GM12878 (cell line): ENCODE measurements around the gene NAT9. TPM values are rescaled to one million over a fixed set of nuclear protein-coding genes. Genes with fewer than 3 reads are reported as not detected.

Experiments
- ATAC-seq: fragments of 200-7000 bp; cut with Tn5 transposase; 3 replicates; pipeline ENCODE4 v1.9.1; 2020; ENCODE audit warnings: mild to moderate bottlenecking, moderate library complexity
- BruUV-seq: library from RNA; stranded (reverse); fragments of 400-500 nt; replicated peaks from 2 replicates; lab custom pipeline; 2021; lab: Mats Ljungman, UMichigan
- CTCF ChIA-PET: fragments of 300-600 bp; sonication (Branson Sonifier 250); formaldehyde crosslinking; extraction: SDS; loops from one replicate; lab custom pipeline; 2021; ENCODE audit warnings: inconsistent platforms; lab: Yijun Ruan, JAX
- POLR2A ChIA-PET: fragments of 350-600 bp; formaldehyde crosslinking; extraction: SDS; loops from one replicate; lab custom pipeline; 2021; ENCODE audit warnings: inconsistent platforms; lab: Charles Lee
- RAD21 ChIA-PET: fragments of 300-600 bp; sonication (Branson Sonifier 250); formaldehyde crosslinking; loops from one replicate; lab custom pipeline; 2023; ENCODE audit warnings: antibody characterized with exemption; ENCODE audit not compliant: unreplicated experiment; lab: Charles Lee
- SMC1A ChIA-PET: fragments of 300-600 bp; sonication (Branson Sonifier 250); formaldehyde crosslinking; loops from one replicate; lab custom pipeline; 2023; ENCODE audit not compliant: unreplicated experiment, uncharacterized antibody; lab: Charles Lee
- DNase-seq: peaks from one replicate; pipeline ENCODE4 v3.0.0-alpha.2; 2011; ENCODE audit warnings: low read depth, low spot score
- FAIRE-seq: peaks from 3 replicates; lab custom pipeline; 2011; peaks lifted over from hg19 to GRCh38; lab: Jason Lieb, UNC
- H2AFZ ChIP-seq: 2 replicates; pipeline ENCODE4 v1.6.0; 2011; ENCODE audit warnings: low read depth, low read length, control low read depth; ENCODE audit not compliant: control insufficient read depth
- H3K27ac ChIP-seq: 2 replicates; pipeline ENCODE4 v1.5.1; 2011; ENCODE audit warnings: control low read depth; ENCODE audit not compliant: control insufficient read depth, insufficient read depth
- H3K27me3 ChIP-seq, 2 experiments: replicated peaks in 1 of 2; 2 replicates each; pipeline versions ENCODE4 v1.6.0 to v1.6.1; 2011; ENCODE audit warnings: low read length in 1 of 2; ENCODE audit not compliant: control insufficient read depth in 2 of 2, insufficient read depth in 2 of 2
- H3K36me3 ChIP-seq, 2 experiments: 2 replicates each; pipeline ENCODE4 v1.5.1; 2011; ENCODE audit warnings: low read length in 1 of 2; ENCODE audit not compliant: control insufficient read depth in 2 of 2, insufficient read depth in 2 of 2
- H3K4me1 ChIP-seq: 2 replicates; pipeline ENCODE4 v1.6.1; 2011; ENCODE audit warnings: mild to moderate bottlenecking, low read length, moderate library complexity, mixed read lengths; ENCODE audit not compliant: control insufficient read depth, insufficient read depth
- H3K4me2 ChIP-seq: 2 replicates; pipeline ENCODE4 v1.6.0; 2011; ENCODE audit warnings: control low read depth; ENCODE audit not compliant: control insufficient read depth, insufficient read depth
- H3K4me3 ChIP-seq: fragments of 200-600 bp; sonication (generic); 2 replicates; pipeline ENCODE4 v1.5.1; 2016
- H3K79me2 ChIP-seq: 2 replicates; pipeline ENCODE4 v1.6.0; 2011; ENCODE audit warnings: low read length; ENCODE audit not compliant: control insufficient read depth, insufficient read depth
- H3K9ac ChIP-seq: 2 replicates; pipeline ENCODE4 v1.8.0; 2011; ENCODE audit warnings: low read length, control low read depth, mixed read lengths; ENCODE audit not compliant: control insufficient read depth, insufficient read depth
- H3K9me3 ChIP-seq: replicated peaks from 3 replicates; pipeline ENCODE4 v1.5.1; 2011; ENCODE audit warnings: mild to moderate bottlenecking, low read length; ENCODE audit not compliant: control insufficient read depth, insufficient read depth
- H4K20me1 ChIP-seq: 2 replicates; pipeline ENCODE4 v1.6.0; 2011; ENCODE audit not compliant: control insufficient read depth, insufficient read depth
- BCL11A ChIP-seq: IDR thresholded peaks from 2 replicates; pipeline ENCODE4 v1.6.1; 2011; ENCODE audit warnings: low read depth, low read length
- CHD2 ChIP-seq: IDR thresholded peaks from 2 replicates; pipeline ENCODE4 v1.6.1; 2011; ENCODE audit warnings: low read depth, low read length, improper control_type of control experiment, borderline replicate concordance
- CHD4 ChIP-seq: fragments of 200-600 bp; sonication (generic); IDR thresholded peaks from 2 replicates; pipeline ENCODE4 v1.6.1; 2016; ENCODE audit warnings: mild to moderate bottlenecking
- CREB1 ChIP-seq: IDR thresholded peaks from 2 replicates; pipeline ENCODE4 v1.6.1; 2012; ENCODE audit warnings: low read depth, mild to moderate bottlenecking, inconsistent platforms
- ELK1 ChIP-seq: IDR thresholded peaks from 2 replicates; pipeline ENCODE4 v1.6.1; 2012; ENCODE audit warnings: low read depth, low read length, improper control_type of control experiment
- HDAC2 ChIP-seq: fragments of 200-600 bp; sonication (generic); IDR thresholded peaks from 2 replicates; pipeline ENCODE4 v1.6.1; 2017
- IRF4 ChIP-seq: IDR thresholded peaks from 2 replicates; pipeline ENCODE4 v1.6.1; 2011; ENCODE audit warnings: low read depth, low read length
- KLF5 ChIP-seq: fragments of 450-650 bp; IDR thresholded peaks from 2 replicates; pipeline ENCODE4 v1.6.1; 2014; ENCODE audit warnings: mild to moderate bottlenecking; ENCODE audit not compliant: partially characterized antibody
- MEF2B ChIP-seq: fragments of 450-650 bp; IDR thresholded peaks from 2 replicates; pipeline ENCODE4 v1.6.1; 2018; ENCODE audit warnings: mild to moderate bottlenecking, moderate library complexity; ENCODE audit not compliant: partially characterized antibody, poor library complexity, severe bottlenecking
- NFIC ChIP-seq: IDR thresholded peaks from 2 replicates; pipeline ENCODE4 v1.6.1; 2012; ENCODE audit warnings: low read depth, mild to moderate bottlenecking, inconsistent platforms, low read length, moderate library complexity
- POU2F2 ChIP-seq: IDR thresholded peaks from 3 replicates; pipeline ENCODE4 v1.6.1; 2011; ENCODE audit warnings: low read depth, mild to moderate bottlenecking, low read length, borderline replicate concordance
- RAD21 ChIP-seq: IDR thresholded peaks from 2 replicates; pipeline ENCODE4 v1.6.1; 2011; ENCODE audit warnings: mild to moderate bottlenecking, low read depth, low read length, moderate library complexity; ENCODE audit not compliant: insufficient read depth
- SMAD1 ChIP-seq: fragments of 450-650 bp; IDR thresholded peaks from 2 replicates; pipeline ENCODE4 v1.6.1; 2018; ENCODE audit warnings: mild to moderate bottlenecking, low read depth; ENCODE audit not compliant: partially characterized antibody
- SREBF2 ChIP-seq: IDR thresholded peaks from 2 replicates; pipeline ENCODE4 v1.6.1; 2012; ENCODE audit warnings: mild to moderate bottlenecking, low read length
- SUPT20H ChIP-seq: IDR thresholded peaks from 2 replicates; pipeline ENCODE4 v1.6.1; 2011; ENCODE audit warnings: low read depth, mild to moderate bottlenecking, low read length, moderate library complexity, borderline replicate concordance; ENCODE audit not compliant: control insufficient read depth
- YY1 ChIP-seq: IDR thresholded peaks from 2 replicates; pipeline ENCODE4 v1.6.1; 2011; ENCODE audit warnings: low read depth, mild to moderate bottlenecking, low read length
- WGBS: methylation state at CpG from one replicate; pipeline ENCODE4 v1.1.6; 2016; ENCODE audit warnings: low lambda C conversion rate; ENCODE audit not compliant: insufficient replicate concordance, insufficient coverage; ENCODE audit errors: missing lambda C conversion rate; 5-methylcytosine and 5-hydroxymethylcytosine counted together
- in situ Hi-C: fragments of 300-500 bp; cut with MboI; formaldehyde crosslinking; loops from 9 replicates; pipeline ENCODE4 v1.14.3; 2018; ENCODE audit warnings: mixed read lengths
- intact Hi-C: fragments of 100-400 bp; cut with micrococcal nuclease; formaldehyde crosslinking; loops from one replicate; pipeline ENCODE4 v1.14.2; 2022; ENCODE audit not compliant: unreplicated experiment
- polyA plus RNA-seq, 11 experiments: library from polyadenylated mRNA; depleted of rRNA in 4 of 11; unstranded in 6 of 11; stranded (reverse) in 5 of 11; fragments of >200 nt; fragmentation: Nextera tagmentation in 4 of 11; fragmentation: Illumina TruSeq in 1 of 11; extraction: Ambion mirVana in 4 of 11; extraction: Trizol in 1 of 11; gene quantifications; 1 replicate in 1 of 11; 2 replicates in 10 of 11; pipeline versions ENCODE4 v1.2.1 to v1.2.3, GENCODE V29; 2011 to 2016; ENCODE audit warnings: inconsistent platforms in 2 of 11, missing spikeins in 2 of 11, low read depth in 1 of 11
- total RNA-seq, 4 experiments: library from RNA; depleted of rRNA in 3 of 4; stranded (reverse); fragments of >200 nt in 3 of 4; fragmentation: Illumina TruSeq in 1 of 4; extraction: Trizol in 1 of 4; gene quantifications; 2 replicates each; pipeline versions ENCODE4 v1.2.1 to v1.2.3, GENCODE V29; 2013 to 2021

Gene NAT9
- total and polyA plus RNA-seq, 10 of the 15 experiments (the other 5 are each of a cell fraction or from before 2014, with no cell fraction given) = 3.5 to 45.3 (median 27.3) TPM

DNA sequence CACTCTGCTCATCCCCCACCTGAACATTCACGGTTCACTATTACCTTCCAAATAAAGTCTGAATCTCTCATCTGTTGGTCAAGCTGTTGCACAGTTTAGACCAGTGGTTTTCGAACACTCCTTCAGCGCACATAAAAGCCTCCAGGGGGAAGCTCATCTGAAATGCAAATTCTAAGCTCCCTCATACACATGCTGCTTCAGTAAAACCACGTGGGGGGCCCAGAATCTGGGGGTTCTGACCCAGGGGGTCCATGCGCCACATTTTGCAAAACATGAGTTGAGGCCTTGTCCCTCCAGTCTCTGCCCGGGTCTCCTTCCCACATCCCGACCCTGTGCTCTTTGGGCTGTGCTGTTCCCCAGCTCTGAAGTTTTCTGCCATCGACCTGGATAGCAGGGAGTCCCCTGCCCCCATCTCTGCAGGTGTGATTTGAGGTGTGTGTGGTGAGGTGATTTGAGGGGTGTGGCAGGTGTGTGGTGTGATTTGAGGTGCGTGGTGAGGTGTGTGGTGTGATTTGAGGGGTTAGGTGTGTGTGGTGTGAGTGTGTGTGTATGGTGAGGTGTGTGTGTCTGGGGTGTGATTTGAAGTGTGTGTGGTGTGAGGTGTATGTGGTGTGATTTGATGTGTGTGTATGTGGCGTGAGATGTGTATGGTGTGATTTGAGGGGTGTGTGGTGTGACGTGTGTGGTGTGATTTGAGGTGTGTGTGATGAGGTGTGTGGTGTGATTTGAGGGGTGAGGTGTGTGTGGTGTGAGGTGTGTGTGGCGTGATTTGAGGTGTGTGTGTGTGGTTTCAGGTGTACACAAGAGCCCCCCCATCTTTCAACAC is 43.9 kb downstream of the NAT9 start:
- Histone ChIP-seq H3K27me3 (no peaks in the 10 kb centered on the region), H3K9me3 (no peaks in the 10 kb centered on the region; the same call in 2 of the 3 replicates), H3K27ac (no peak overlapping the region), H3K79me2 (no peaks in the 10 kb centered on the region), H2AFZ (no peak overlapping the region), H3K4me1 (peaks cover 19% of the 10 kb centered on the region), H3K4me2 (no peak overlapping the region), H3K9ac (no peak overlapping the region), H4K20me1 (no peaks in the 10 kb centered on the region), H3K4me3 (no peak overlapping the region), H3K36me3 (no peaks in the 10 kb centered on the region)
- no peak for ATAC-seq
- intact Hi-C loops = no loop called here
- TF ChIP-seq CHD4 (no peak), BCL11A (no peak), IRF4 (no peak), SMAD1 (no peak), RAD21 (no peak), CREB1 (no peak), MEF2B (no peak), SREBF2 (no peak), CHD2 (no peak), HDAC2 (no peak), POU2F2 (no peak), ELK1 (no peak), YY1 (no peak), SUPT20H (no peak), KLF5 (no peak), NFIC (no peak)
- ChIA-PET POLR2A (no interaction called here), RAD21 (interaction anchor here (1.4 kb wide), 1 partner anchor 75 kb away, joined by 6 read pairs; no protein-coding TSS in a partner anchor), CTCF (no interaction called here), SMC1A (no interaction called here)
- no peak for DNase-seq
- no TSS peak for BruUV-seq
- FAIRE-seq = no peak
- in situ Hi-C loops = no loop called here
- 40% methylated on average over 12 of the region's 12 CpGs for WGBS
